ENCODE measurements around the gene SCRN2. TPM values are rescaled to one million over a fixed set of nuclear protein-coding genes. Genes with fewer than 3 reads are reported as not detected.

SCRN2 gene
- total RNA-seq, 2 donors from 2014 or later: 36.8 to 40.0 TPM

DNA sequence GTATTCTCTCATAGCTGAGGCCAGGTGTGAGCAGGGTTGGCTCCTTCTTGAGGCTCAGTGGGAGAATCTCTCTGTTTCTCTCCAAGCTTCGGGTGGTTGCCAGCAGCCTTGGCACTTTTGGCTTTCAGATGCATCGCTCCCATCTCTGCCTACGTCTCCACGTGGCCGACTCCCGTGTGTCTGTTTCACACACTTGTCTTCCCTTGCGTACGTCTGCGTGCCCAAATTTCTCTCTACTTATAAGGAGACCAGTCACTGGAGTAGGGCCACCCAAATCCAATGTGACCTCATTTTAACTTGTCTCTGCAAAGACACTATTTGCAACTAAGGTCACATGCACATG is 34.2 kb downstream of the SCRN2 start:
- intact Hi-C loops (cut with DNase I): loop anchor here (10.0 kb wide), 2 partner anchors 112 to 142 kb away; partner anchors contain the start of gene TBKBP1
- no peak for DNase-seq

DNA sequence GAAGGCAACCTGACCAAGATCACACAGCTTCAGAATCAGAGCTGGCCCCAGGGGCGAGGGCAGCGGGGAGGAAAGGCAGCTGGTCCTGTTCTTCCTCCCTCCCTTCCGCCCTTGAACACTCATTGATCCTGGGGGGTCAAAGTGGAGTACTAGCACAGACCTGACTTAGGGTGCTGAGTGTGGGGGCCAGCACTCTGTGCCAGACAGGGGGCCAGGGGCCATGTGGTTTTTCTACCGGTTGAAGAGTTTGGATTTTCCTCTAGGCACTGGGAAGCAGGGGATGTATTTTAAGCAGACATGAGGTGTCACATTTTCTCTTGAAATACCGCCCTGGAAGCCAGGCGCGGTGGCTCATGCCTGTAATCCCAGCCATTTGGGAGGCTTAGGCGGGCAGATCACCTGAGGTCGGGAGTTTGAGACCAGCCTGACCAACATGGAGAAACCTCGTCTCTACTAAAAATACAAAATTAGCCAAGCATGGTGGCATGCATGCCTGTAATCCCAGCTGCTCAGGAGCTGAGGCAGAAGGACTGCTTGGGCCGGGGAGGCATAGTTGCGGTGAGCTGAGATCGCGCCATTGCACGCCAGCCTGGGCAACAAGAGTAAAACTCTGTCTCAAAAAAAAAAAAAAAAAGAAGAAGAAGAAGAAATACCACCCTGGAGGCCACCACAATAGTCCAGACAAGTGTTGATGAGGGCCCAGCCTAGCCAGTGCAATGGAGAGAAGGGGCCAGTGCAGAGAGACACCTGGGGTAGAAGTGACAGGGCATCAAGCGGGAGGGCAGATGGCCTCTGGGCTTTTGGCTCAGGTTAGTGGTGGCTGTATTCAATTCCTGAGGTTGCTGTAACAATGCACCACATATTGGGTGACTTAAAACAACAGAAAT is 34.8 kb downstream of the SCRN2 start:
- DNase-seq: no peak
- Histone ChIP-seq H3K27me3 (no peaks in the 10 kb centered on the region), H3K4me1 (peaks cover 7% of the 10 kb centered on the region), H3K4me3 (no peak overlapping the region), H3K9me3 (no peaks in the 10 kb centered on the region), H3K27ac (no peak overlapping the region), H3K9ac (ENCODE audit: low read depth in 2 of 2, low read length in 2 of 2) (no peak overlapping the region), H3K36me3 (peaks cover 16% of the 10 kb centered on the region)
- intact Hi-C loops (cut with DNase I): loop anchor here (10.0 kb wide), 2 partner anchors 111 to 141 kb away; partner anchors contain the start of gene TBKBP1
- TF ChIP-seq, protein P1, sequence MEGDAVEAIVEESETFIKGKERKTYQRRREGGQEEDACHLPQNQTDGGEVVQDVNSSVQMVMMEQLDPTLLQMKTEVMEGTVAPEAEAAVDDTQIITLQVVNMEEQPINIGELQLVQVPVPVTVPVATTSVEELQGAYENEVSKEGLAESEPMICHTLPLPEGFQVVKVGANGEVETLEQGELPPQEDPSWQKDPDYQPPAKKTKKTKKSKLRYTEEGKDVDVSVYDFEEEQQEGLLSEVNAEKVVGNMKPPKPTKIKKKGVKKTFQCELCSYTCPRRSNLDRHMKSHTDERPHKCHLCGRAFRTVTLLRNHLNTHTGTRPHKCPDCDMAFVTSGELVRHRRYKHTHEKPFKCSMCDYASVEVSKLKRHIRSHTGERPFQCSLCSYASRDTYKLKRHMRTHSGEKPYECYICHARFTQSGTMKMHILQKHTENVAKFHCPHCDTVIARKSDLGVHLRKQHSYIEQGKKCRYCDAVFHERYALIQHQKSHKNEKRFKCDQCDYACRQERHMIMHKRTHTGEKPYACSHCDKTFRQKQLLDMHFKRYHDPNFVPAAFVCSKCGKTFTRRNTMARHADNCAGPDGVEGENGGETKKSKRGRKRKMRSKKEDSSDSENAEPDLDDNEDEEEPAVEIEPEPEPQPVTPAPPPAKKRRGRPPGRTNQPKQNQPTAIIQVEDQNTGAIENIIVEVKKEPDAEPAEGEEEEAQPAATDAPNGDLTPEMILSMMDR (IDR thresholded peaks at IDR 0.05): no peak

More for the DNA sequence above, 34.2 kb downstream of the SCRN2 start:
- H3K4me1 ChIP-seq: peaks cover 7% of the 10 kb centered on the region
- H3K27ac ChIP-seq: no peak overlapping the region
- H3K36me3 ChIP-seq: peaks cover 16% of the 10 kb centered on the region
- H3K4me3 ChIP-seq: no peak overlapping the region
- no peaks in the 10 kb centered on the region for H3K27me3 ChIP-seq
- no peak overlapping the region for H3K9ac ChIP-seq (ENCODE audit: low read depth in 2 of 2, low read length in 2 of 2)
- no peaks in the 10 kb centered on the region for H3K9me3 ChIP-seq
- TF ChIP-seq, protein P1 (IDR thresholded peaks at IDR 0.05): no peak

DNA sequence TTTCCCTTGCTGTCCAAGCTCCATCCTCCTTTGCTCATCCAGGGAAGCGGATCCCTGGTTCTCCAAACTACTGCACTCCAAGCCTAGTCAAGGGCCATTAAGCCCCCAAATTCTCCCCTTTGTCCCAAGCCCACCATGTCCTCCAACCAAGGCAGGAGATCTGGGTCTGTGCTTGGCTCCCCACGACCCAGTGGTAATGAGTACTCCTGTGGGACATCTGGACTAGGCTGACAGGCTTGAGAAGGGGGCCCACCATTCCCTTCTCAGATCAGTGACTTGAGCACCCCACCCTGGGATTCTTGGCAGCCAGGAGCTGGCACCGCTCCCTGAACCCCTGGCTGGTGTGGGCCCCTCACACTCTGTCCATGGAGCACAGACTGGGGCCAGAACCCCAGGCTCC is 36.6 kb downstream of the SCRN2 start:
- TF ChIP-seq, protein P1 (IDR thresholded peaks at IDR 0.05): no peak
- H3K9ac ChIP-seq (ENCODE audit: low read depth in 2 of 2, low read length in 2 of 2): no peak overlapping the region
- H3K27ac ChIP-seq: no peak overlapping the region
- H3K4me1 ChIP-seq: no peaks in the 10 kb centered on the region
- no peaks in the 10 kb centered on the region for H3K9me3 ChIP-seq
- peaks cover 16% of the 10 kb centered on the region for H3K36me3 ChIP-seq
- DNase-seq: no peak
- intact Hi-C loops (cut with DNase I): loop anchor here (10.0 kb wide), 2 partner anchors 110 to 140 kb away; partner anchors contain the start of gene TBKBP1
- no peaks in the 10 kb centered on the region for H3K27me3 ChIP-seq
- no peak overlapping the region for H3K4me3 ChIP-seq

DNA sequence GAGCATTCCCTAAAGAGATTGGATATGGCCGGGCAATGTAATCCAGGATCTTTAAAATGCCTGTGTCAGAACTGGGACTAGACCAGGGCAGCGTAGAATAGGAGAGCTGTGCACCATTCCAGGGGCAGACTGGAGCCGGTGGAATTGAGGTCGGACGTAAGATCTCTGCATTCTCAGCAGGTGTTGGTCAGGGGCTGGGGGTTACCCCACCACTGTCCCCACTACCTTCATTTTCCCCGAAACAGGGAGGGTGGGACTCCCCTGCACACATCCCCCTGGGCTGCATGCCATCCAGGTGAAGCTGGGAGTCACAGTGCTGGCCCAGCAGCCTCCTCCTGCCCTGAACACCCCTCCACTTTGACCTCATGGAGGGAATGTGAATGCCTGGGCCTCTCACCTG is 37.3 kb downstream of the SCRN2 start:
- DNase-seq: no peak
- no peak overlapping the region for H3K27ac ChIP-seq
- TF ChIP-seq, protein P1 (IDR thresholded peaks at IDR 0.05): no peak
- H3K4me3 ChIP-seq: no peak overlapping the region
- H3K36me3 ChIP-seq: peaks cover 11% of the 10 kb centered on the region
- no peaks in the 10 kb centered on the region for H3K9me3 ChIP-seq
- intact Hi-C loops (cut with DNase I): loop anchor here (10.0 kb wide), 2 partner anchors 109 to 139 kb away; partner anchors contain the start of gene TBKBP1
- no peaks in the 10 kb centered on the region for H3K27me3 ChIP-seq
- no peaks in the 10 kb centered on the region for H3K4me1 ChIP-seq
- H3K9ac ChIP-seq (ENCODE audit: low read depth in 2 of 2, low read length in 2 of 2): no peak overlapping the region

DNA sequence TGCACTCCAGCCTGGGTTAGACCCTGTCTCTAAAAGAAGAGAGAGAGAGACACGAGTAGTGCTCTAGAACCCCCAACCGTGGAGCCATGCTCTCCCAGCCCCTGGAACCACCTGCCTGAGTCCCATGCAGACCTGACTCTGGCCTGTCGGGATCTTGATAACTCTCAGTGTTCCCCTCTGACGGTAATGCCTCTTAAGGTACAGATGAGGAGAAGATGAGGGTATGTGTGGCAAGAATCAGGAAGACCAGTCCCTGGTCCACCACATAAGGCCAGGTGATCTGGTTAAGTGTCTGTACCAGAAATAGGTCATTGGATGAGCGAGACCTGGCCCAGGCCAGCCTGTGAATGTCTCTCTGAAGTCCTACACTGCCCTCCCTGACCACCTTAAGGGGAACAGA is 37.9 kb downstream of the SCRN2 start:
- Histone ChIP-seq H3K9ac (ENCODE audit: low read depth in 2 of 2, low read length in 2 of 2) (no peak overlapping the region), H3K27me3 (no peaks in the 10 kb centered on the region), H3K36me3 (peaks cover 5% of the 10 kb centered on the region), H3K27ac (no peak overlapping the region), H3K4me3 (no peak overlapping the region), H3K9me3 (no peaks in the 10 kb centered on the region), H3K4me1 (no peaks in the 10 kb centered on the region)
- intact Hi-C loops (cut with DNase I): loop anchor here (10.0 kb wide), 2 partner anchors 108 to 138 kb away; partner anchors contain the start of gene TBKBP1
- TF ChIP-seq, protein P1 (IDR thresholded peaks at IDR 0.05): no peak
- DNase-seq: no peak

All from colonic mucosa (tissue), 4 donors.